HL-60/S4 treated with retinoic acid at 250 ng/mL for 4 days and 3 days (cell line): ENCODE data around the gene PTPRD.

Experiments
- in situ Hi-C: fragments of 300-500 bp; cut with MboI; formaldehyde crosslinking; loops from 2 replicates; pipeline ENCODE4 v1.7.0; 2022; ENCODE audit warnings: low sequenced_read_pairs

The PTPRD gene

GRCh38 chr9:8395022-8395421 is 2217.8 kb downstream of the PTPRD start:
- in situ Hi-C loops = no loop called here

GRCh38 chr9:8394341-8394740 is 2218.5 kb downstream of the PTPRD start:
- in situ Hi-C loops = no loop called here

- in situ Hi-C loops = no loop called here
These were observed 2219.9 kb downstream of the PTPRD start for GRCh38 chr9:8392866-8393265.

GRCh38 chr9:8391566-8391965 is 2221.2 kb downstream of the PTPRD start:
- in situ Hi-C loops = no loop called here

GRCh38 chr9:8391132-8391531 is 2221.7 kb downstream of the PTPRD start:
- in situ Hi-C loops = no loop called here

DNA sequence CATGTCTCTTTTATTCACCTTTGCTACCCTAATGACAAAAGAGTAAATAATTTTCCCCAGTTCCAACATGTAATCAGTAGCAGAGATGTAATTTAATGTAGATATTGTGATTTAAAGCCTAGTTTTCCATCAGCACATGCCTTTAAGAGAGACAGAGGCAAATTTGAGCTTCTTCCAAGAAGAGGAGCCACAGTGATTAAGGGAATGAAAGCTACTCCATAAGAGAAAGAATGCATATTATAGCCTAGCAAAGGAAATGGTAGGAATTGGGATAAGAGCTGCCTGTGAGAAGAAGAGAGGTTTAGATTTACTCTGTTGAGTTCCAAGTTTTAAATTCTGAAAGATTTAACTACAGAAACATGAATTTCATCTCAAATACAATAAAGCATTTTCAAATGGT is 2222.2 kb downstream of the PTPRD start:
- in situ Hi-C loops = no loop called here

- in situ Hi-C loops = no loop called here
These were observed 2223.3 kb downstream of the PTPRD start for GRCh38 chr9:8389531-8389930.

GRCh38 chr9:8388132-8388531 is 2224.7 kb downstream of the PTPRD start:
- in situ Hi-C loops = no loop called here

DNA sequence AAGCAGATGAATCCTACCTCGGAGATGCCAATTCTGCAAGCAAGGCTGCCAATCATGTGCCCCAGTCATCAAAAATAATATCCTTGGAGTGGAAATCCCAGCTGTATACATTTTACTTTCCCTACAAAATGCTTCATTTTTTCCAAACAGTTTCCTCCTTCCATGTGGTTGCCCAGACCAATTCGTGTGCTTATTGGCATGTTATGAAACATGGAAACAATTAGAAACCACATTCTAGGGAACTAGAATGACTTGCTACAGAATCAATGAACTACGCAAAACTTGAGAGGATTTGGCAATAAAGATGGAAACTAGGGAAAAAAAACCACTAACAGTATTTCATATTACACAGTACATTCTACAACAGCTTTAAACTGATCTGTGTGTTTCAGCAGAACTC is 2228.7 kb downstream of the PTPRD start:
- in situ Hi-C loops = no loop called here

- in situ Hi-C loops = no loop called here
These were observed 2229.8 kb downstream of the PTPRD start for GRCh38 chr9:8382777-8383527.

GRCh38 chr9:8382266-8382665 is 2230.5 kb downstream of the PTPRD start:
- in situ Hi-C loops = no loop called here

DNA sequence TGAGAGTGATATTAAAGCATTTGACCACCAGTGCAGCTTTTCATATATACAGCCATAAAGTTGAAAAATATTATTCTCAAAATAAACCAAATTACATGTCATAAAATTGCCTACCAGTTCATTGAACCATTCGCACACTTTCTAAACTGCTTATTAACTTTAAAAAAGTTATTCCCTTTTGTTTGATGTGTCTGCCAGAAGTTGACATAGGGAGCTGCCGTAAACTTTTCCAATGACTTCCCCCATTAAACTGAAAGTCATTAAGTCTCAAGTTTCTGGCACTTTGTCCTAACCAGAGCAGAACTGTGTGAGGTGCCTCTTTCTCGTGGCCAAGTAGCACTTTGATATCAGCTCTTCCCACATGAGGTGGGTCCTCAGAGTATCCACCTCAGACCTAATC is 2231.2 kb downstream of the PTPRD start:
- in situ Hi-C loops = no loop called here

DNA sequence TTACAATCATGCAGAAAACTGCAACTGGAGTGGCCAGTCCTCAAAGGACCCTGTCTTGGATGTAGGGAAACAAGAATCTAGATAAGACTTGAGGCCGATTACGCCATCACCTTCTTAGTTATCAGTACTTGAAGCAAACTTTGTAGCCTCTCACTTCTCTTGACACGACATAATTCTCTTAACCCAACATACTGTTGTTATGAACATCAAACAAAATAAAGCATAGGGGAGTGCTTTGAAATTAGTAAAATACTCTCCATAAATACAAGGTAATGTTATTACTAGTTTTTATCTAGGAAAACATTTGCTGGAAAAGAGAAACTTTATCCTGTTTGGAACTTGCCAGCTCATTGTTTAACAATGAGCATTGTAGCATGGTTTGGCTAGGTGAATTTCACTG is 2238.3 kb downstream of the PTPRD start:
- in situ Hi-C loops = no loop called here

DNA sequence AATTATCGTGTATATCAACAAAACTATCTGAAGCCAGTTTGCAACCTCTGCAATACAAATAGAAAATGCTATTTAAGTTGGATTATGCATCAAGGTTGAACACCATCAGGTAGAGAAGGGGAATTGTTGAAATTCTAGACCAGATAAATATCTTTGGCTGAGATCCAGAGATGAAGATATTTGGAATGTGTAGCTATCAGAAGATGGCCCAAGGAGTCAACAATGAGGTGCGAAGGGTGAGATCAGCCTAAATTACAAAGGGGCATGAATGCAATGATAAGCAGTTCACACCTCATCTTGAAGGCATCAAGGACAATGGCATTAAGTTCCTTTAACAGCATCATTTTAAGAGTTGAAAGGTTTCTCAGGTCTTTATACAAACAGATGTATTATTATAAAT is 2241.1 kb downstream of the PTPRD start:
- in situ Hi-C loops = no loop called here

DNA sequence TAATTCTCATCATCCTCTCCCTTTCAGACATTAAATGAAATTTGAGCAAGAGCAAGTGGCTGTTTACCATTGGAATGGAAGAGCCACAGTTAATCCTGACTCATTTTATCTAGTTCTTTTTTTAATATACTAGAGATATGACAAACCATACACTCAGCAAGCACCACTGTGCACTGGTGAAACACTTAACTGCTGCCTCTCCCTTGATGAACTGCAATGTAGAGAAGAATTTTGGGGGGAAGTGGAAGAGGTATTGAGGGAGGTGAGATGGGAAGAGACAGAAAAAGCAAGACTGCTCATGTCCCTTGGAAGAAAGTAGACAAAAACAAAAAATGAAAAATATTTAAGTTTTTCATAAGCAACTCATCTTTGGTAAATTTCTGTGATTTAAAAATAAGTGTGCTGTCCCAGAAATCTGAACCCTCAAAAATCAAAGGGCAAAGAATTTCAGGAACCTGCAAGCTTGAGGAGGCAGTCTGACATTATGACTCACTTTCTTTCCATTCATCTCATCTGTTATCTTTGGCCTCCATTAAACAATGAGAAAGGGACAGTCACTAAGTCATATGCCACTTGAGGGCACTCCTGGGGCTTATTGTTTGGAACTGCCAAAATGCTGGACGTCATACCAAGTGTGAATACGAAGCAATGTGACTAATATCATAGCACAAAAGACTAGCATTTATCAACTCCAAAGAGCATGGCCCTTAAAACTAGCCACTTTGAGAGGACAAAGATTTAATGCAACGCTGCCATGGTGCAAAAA is 2246.5 kb downstream of the PTPRD start:
- in situ Hi-C loops = no loop called here

DNA sequence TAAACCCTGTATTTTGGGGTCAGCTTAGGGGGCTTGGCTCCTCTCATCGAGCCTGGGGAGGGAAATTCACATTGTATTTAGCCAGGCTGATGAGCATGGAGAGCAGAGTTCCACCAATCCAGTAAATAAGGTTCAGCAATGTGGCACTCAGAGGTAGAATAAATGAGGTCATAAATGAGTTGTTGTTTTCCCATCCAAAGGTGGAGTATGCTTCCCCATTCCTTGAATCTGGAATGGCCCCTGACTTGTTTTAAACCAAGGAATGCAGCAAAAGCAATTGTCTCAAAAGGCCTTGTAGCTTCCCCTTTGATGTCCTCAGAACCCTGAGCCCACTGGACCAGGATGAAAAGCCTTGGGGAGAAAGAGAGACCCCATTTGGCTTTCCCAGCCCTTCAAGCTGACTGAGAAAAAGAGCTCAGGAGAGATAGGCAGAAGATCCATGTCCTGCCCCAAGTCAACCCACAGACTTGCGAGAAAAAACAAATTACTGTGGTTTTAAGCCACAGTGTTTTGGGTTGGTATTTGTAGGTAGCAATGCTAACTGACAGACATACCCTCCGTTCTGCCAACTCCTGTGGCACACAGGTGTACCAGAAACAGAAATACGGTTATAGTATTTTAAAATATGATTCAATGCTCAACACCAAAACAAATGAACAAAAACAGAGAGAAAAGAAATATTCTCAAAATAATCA is 2247.2 kb downstream of the PTPRD start:
- in situ Hi-C loops = no loop called here

GRCh38 chr9:8365029-8365428 is 2247.8 kb downstream of the PTPRD start:
- in situ Hi-C loops = no loop called here

DNA sequence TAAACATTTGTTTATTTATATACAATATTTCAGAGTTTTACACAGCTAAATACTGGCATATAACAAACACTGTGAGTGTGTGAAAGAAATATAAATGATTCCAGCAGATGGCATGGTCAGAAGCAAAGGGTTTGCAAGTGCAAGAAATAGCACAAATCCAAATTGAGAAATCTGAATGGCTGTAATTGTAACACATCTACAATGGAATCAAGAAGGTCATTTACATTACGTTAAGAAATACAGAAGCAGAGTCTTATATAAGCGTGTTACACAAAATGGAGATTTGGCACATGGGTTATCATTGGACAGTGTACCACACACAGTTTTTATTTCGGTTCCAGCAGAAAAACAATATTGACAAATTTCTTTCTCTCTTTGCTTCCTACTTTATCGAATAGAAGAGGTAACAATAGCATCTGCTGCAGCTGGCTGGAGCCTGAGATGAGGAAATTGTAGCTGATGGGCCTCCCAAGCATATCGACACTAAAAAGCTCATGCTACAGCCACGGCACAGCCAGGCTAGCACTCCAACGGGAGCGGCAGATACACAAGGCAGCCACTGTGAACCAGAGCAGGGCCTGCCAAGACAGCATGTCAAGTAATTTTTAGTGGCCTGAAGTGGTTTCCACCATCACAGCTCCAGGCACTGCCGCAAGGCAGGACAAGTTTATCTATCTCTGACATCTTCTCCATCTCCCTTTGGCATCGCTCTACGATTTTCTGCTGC is 2248.6 kb downstream of the PTPRD start:
- in situ Hi-C loops = no loop called here

DNA sequence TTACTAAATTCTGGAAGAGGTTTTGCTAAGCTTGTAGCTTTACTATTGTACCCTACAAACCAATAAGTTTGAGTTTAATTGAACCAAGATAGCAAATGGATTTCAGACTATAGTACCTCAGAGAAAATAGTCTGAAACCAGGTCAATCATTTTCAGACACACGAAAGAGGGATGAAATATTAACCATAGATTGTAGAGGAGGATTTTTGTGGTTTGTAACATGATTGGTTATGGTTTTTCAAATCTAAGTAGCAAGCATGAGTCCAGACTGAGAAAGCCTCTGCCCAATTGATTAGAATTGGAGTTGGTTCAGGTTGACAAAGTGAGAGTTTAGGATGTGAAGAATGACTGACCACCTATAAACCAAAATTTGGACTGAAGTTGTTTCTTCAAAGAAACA is 2250.6 kb downstream of the PTPRD start:
- in situ Hi-C loops = no loop called here

DNA sequence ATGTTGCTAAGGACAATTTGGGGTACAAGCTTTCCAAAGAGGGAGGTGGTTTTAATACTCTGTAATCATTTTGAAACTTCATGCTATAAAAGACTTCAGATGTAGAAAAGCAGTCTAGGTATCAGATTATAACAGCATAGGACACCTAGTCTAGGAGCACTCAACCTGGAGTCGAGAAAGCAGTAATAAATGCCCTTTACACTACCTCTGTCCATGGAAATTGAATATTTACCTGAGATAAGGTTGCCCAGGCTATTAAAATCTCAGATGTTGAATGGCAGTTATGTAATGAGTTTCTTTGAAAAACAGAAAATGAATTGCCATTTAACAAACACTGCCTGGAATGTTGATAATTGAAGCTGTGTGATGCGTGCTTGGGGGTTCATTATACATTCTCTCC is 2251.4 kb downstream of the PTPRD start:
- in situ Hi-C loops = no loop called here

GRCh38 chr9:8356406-8356805 is 2256.4 kb downstream of the PTPRD start:
- in situ Hi-C loops = no loop called here
